ENCODE results near the gene VIT.
"Not testable (repeated sequence)": the region's sequence is repeated elsewhere in the genome, so short reads cannot be mapped to it uniquely, and the experiment has no call there.

Gene VIT

GRCh38 chr2:36683002-36683401 lies 13.5 kb upstream of the VIT start:
- no peak for TF ChIP-seq CTCF (IDR thresholded peaks at IDR 0.05; ENCODE audit: insufficient read depth, low read depth, low read length, missing control alignments)
- DNase-seq (ENCODE audit: low read depth) = no peak
- H3K4me3 ChIP-seq (ENCODE audit: low read depth, low read length) = no peak overlapping the region

- not testable (repeated sequence) for DNase-seq (ENCODE audit: low read depth)
Measured at GRCh38 chr2:36688291-36688690, 8.2 kb upstream of the VIT start.

GRCh38 chr2:36689013-36689412 lies 7.5 kb upstream of the VIT start:
- H3K4me3 ChIP-seq (ENCODE audit: low read depth, low read length); DNase-seq (ENCODE audit: low read depth): not testable (repeated sequence)

More at GRCh38 chr2:36688291-36688690, 8.2 kb upstream of the VIT start:
- not testable (repeated sequence) for H3K4me3 ChIP-seq (ENCODE audit: low read depth, low read length)

- no peak for TF ChIP-seq CTCF (IDR thresholded peaks at IDR 0.05; ENCODE audit: insufficient read depth, low read depth, low read length, missing control alignments)
- DNase-seq (ENCODE audit: low read depth) = no peak
- no peak overlapping the region for H3K4me3 ChIP-seq (ENCODE audit: low read depth, low read length)
Measured at GRCh38 chr2:36692121-36692520, 4.4 kb upstream of the VIT start.

GRCh38 chr2:36693825-36694224 lies 2.7 kb upstream of the VIT start:
- TF ChIP-seq CTCF (IDR thresholded peaks at IDR 0.05; ENCODE audit: insufficient read depth, low read depth, low read length, missing control alignments) = no peak
- H3K4me3 ChIP-seq (ENCODE audit: low read depth, low read length) = no peak overlapping the region
- DNase-seq (ENCODE audit: low read depth) = no peak

GRCh38 chr2:36695746-36696415 lies 626 bp upstream of the VIT start:
- no peak for TF ChIP-seq CTCF (IDR thresholded peaks at IDR 0.05; ENCODE audit: insufficient read depth, low read depth, low read length, missing control alignments)
- H3K4me3 ChIP-seq (ENCODE audit: low read depth, low read length) = no peak overlapping the region
- no peak for DNase-seq (ENCODE audit: low read depth)

- TF ChIP-seq CTCF (IDR thresholded peaks at IDR 0.05; ENCODE audit: insufficient read depth, low read depth, low read length, missing control alignments) = no peak
- no peak overlapping the region for H3K4me3 ChIP-seq (ENCODE audit: low read depth, low read length)
- no peak for DNase-seq (ENCODE audit: low read depth)
Measured at GRCh38 chr2:36697424-36698066, 1.0 kb downstream of the VIT start.

GRCh38 chr2:36698993-36699392 lies 2.5 kb downstream of the VIT start:
- DNase-seq (ENCODE audit: low read depth) = no peak
- TF ChIP-seq CTCF (IDR thresholded peaks at IDR 0.05; ENCODE audit: insufficient read depth, low read depth, low read length, missing control alignments) = no peak
- H3K4me3 ChIP-seq (ENCODE audit: low read depth, low read length) = no peak overlapping the region
